K562 (cell line): ENCODE results near the gene ARFRP1. TPM values are rescaled to one million over a fixed set of nuclear protein-coding genes. Genes with fewer than 3 reads are reported as not detected.

Source experiments
- ATAC-seq: fragments of 200-7000 bp; cut with Tn5 transposase; 3 replicates; pipeline ENCODE4 v1.9.1; 2020; ENCODE audit warnings: moderate library complexity
- BruUV-seq: library from RNA; stranded (reverse); fragments of 400-500 nt; replicated peaks from 2 replicates; lab custom pipeline; 2021; lab: Mats Ljungman, UMichigan
- CTCF ChIA-PET: fragments of 300-600 bp; formaldehyde crosslinking; extraction: SDS; loops from one replicate; lab custom pipeline; 2021; ENCODE audit warnings: low intra/inter-chr PET ratio; lab: Yijun Ruan, JAX
- POLR2A ChIA-PET: fragments of 300-600, 350-650 bp; sonication (Branson Sonifier 250); formaldehyde crosslinking; extraction: SDS; loops from one replicate; lab custom pipeline; 2021; ENCODE audit warnings: antibody characterized with exemption, inconsistent platforms; lab: Yijun Ruan, JAX
- DNase-seq, 4 experiments: peaks; one replicate each; pipeline versions ENCODE4 v3.0.0 to v3.0.0-alpha.2; 2011 to 2018; ENCODE audit warnings: low spot score in 3 of 4, mixed read lengths in 3 of 4; ENCODE audit errors: extremely low read depth in 1 of 4
- FAIRE-seq: peaks from 2 replicates; lab custom pipeline; 2011; peaks lifted over from hg19 to GRCh38; lab: Jason Lieb, UNC
- H2AFZ ChIP-seq: 2 replicates; pipeline ENCODE4 v1.6.0; 2011; ENCODE audit warnings: low read depth, low read length, control low read depth, inconsistent platforms
- H3K27ac ChIP-seq: fragments of 200-600 bp; 3 replicates; pipeline ENCODE4 v1.8.0; 2011; ENCODE audit warnings: low read depth, mild to moderate bottlenecking, control low read depth, inconsistent platforms, low read length, moderate library complexity, mixed read lengths; ENCODE audit errors: extremely low read depth
- H3K27me3 ChIP-seq, 2 experiments: fragments of 300-600 bp in 1 of 2; 2 replicates in 1 of 2; 3 replicates in 1 of 2; pipeline versions ENCODE4 v1.6.0 to v1.8.0; 2011; ENCODE audit warnings: inconsistent platforms in 2 of 2, low read length in 2 of 2, mild to moderate bottlenecking in 1 of 2, mixed read lengths in 1 of 2, moderate library complexity in 1 of 2; ENCODE audit not compliant: control insufficient read depth in 2 of 2, insufficient read depth in 2 of 2
- H3K36me3 ChIP-seq: fragments of 300-600 bp; 3 replicates; pipeline ENCODE4 v1.8.0; 2011; ENCODE audit warnings: mild to moderate bottlenecking, low read length, inconsistent platforms; ENCODE audit not compliant: control insufficient read depth, insufficient read depth
- H3K4me1 ChIP-seq, 2 experiments: fragments of 200-600 bp in 1 of 2; replicated peaks in 1 of 2; 2 replicates in 1 of 2; 3 replicates in 1 of 2; pipeline versions ENCODE4 v1.5.1 to v1.8.0; 2011; ENCODE audit warnings: inconsistent platforms in 2 of 2, low read length in 2 of 2, mild to moderate bottlenecking in 1 of 2, mixed read lengths in 1 of 2, moderate library complexity in 1 of 2; ENCODE audit not compliant: control insufficient read depth in 2 of 2, insufficient read depth in 2 of 2
- H3K4me2 ChIP-seq: 2 replicates; pipeline ENCODE4 v1.6.1; 2011; ENCODE audit warnings: low read length, control low read depth, inconsistent platforms, mixed read lengths; ENCODE audit not compliant: insufficient read depth
- H3K4me3 ChIP-seq: fragments of 200-600 bp; sonication (generic), shearing (Covaris generic); 2 replicates; pipeline ENCODE4 v1.5.1; 2016; ENCODE audit warnings: control low read depth, inconsistent platforms
- H3K79me2 ChIP-seq: fragments of 200-600 bp; 3 replicates; pipeline ENCODE4 v1.8.0; 2011; ENCODE audit warnings: low read length, inconsistent platforms; ENCODE audit not compliant: control insufficient read depth, insufficient read depth
- H3K9ac ChIP-seq, 2 experiments: 2 replicates each; pipeline versions ENCODE4 v1.6.0 to v1.6.1; 2011; ENCODE audit warnings: low read depth in 2 of 2, low read length in 2 of 2, control low read depth in 1 of 2, inconsistent platforms in 1 of 2, mild to moderate bottlenecking in 1 of 2, mixed read lengths in 1 of 2; ENCODE audit not compliant: insufficient read depth in 1 of 2
- H3K9me1 ChIP-seq: one replicate; pipeline ENCODE4 v1.6.0; 2011; ENCODE audit warnings: inconsistent platforms, mild to moderate bottlenecking, low read length, moderate library complexity; ENCODE audit not compliant: control insufficient read depth, insufficient read depth
- H3K9me3 ChIP-seq: replicated peaks from 2 replicates; pipeline ENCODE4 v1.5.1; 2011; ENCODE audit warnings: low read depth, low read length, inconsistent platforms; ENCODE audit not compliant: control insufficient read depth, insufficient read depth
- H4K20me1 ChIP-seq: replicated peaks from 2 replicates; pipeline ENCODE4 v1.6.1; 2011; ENCODE audit warnings: low read length, inconsistent platforms, mixed read lengths; ENCODE audit not compliant: control insufficient read depth, insufficient read depth
- HNRNPLL ChIP-seq: fragments of 200-400 bp; formaldehyde crosslinking; IDR thresholded peaks from 2 replicates; pipeline ENCODE4 v1.6.1; 2017; ENCODE audit warnings: low read length, low read depth, mild to moderate bottlenecking; ENCODE audit not compliant: poor library complexity, severe bottlenecking
- KAT7 ChIP-seq: sonication (generic); formaldehyde crosslinking; IDR thresholded peaks from 2 replicates; pipeline ENCODE4 v1.8.0; 2022; ENCODE audit warnings: missing genetic modification reagents, mild to moderate bottlenecking, borderline replicate concordance
- NFIC ChIP-seq: fragments of 450-650 bp; IDR thresholded peaks from 2 replicates; pipeline ENCODE4 v1.6.1; 2017; ENCODE audit warnings: mild to moderate bottlenecking, inconsistent platforms
- SMAD4 ChIP-seq: fragments of 250-450 bp; sonication (Bioruptor Pico); conservative IDR thresholded peaks from 2 replicates; pipeline ENCODE4 v1.8.0; 2021; ENCODE audit warnings: inconsistent platforms, mild to moderate bottlenecking, moderate library complexity
- SNIP1 ChIP-seq: fragments of 450-650 bp; IDR thresholded peaks from 2 replicates; pipeline ENCODE4 v1.7.1; 2017; ENCODE audit warnings: low read depth, mild to moderate bottlenecking
- TEAD1 ChIP-seq, 2 experiments: fragments of 450-650 bp in 1 of 2; sonication (generic) in 1 of 2; formaldehyde crosslinking; IDR thresholded peaks; 2 replicates each; pipeline versions ENCODE4 v1.4.0 to v1.8.0; 2020 to 2022; ENCODE audit warnings: mild to moderate bottlenecking in 2 of 2, missing genetic modification reagents in 1 of 2
- ZNF511 ChIP-seq: sonication (generic); formaldehyde crosslinking; IDR thresholded peaks from 2 replicates; pipeline ENCODE4 v1.8.0; 2022; ENCODE audit warnings: mild to moderate bottlenecking, missing genetic modification reagents
- WGBS: fragments of 100-300 bp; shearing (Covaris generic); methylation state at CpG from one replicate; pipeline ENCODE4 v1.1.6; 2016; ENCODE audit warnings: low coverage, mixed read lengths; ENCODE audit not compliant: insufficient coverage; ENCODE audit errors: missing lambda C conversion rate; 5-methylcytosine and 5-hydroxymethylcytosine counted together
- in situ Hi-C: fragments of 300-500 bp; cut with MboI; formaldehyde crosslinking; loops from 4 replicates; pipeline ENCODE4 v1.15.0; 2018; ENCODE audit warnings: inconsistent platforms, mixed read lengths
- intact Hi-C: fragments of 100-400 bp; cut with micrococcal nuclease; formaldehyde crosslinking; loops from 2 replicates; pipeline ENCODE4 v1.14.2; 2022
- polyA plus RNA-seq, 8 experiments: library from polyadenylated mRNA; depleted of rRNA in 4 of 8; stranded (reverse) in 5 of 8; unstranded in 3 of 8; fragments of >200 nt; fragmentation: Nextera tagmentation in 2 of 8; fragmentation: Illumina TruSeq in 1 of 8; extraction: Ambion mirVana in 2 of 8; extraction: Trizol in 1 of 8; gene quantifications; 2 replicates each; pipeline versions ENCODE4 v1.2.1 to v1.2.3, GENCODE V29; 2011 to 2014; ENCODE audit warnings: inconsistent platforms in 1 of 8, missing spikeins in 1 of 8
- total RNA-seq, 7 experiments: library from RNA; depleted of rRNA in 6 of 7; stranded (reverse); fragments of >200 nt in 6 of 7; fragmentation: Illumina TruSeq in 2 of 7; extraction: Trizol in 2 of 7; gene quantifications; 2 replicates each; pipeline versions ENCODE4 v1.2.1 to v1.2.3, GENCODE V29; 2011 to 2021; ENCODE audit warnings: low replicate concordance in 1 of 7
- TF ChIP-seq, protein P1 (sequence below): fragments of 200-800 bp; sonication (Bioruptor generic); IDR thresholded peaks from 2 replicates; pipeline ENCODE4 v1.6.1; 2017; ENCODE audit warnings: missing genetic modification characterization, missing compliant biosample characterization

Gene ARFRP1
- total and polyA plus RNA-seq, 9 of the 15 experiments (the other 6 are each of a cell fraction or from before 2014, with no cell fraction given) = 2.2 to 78.9 (median 37.3) TPM

DNA sequence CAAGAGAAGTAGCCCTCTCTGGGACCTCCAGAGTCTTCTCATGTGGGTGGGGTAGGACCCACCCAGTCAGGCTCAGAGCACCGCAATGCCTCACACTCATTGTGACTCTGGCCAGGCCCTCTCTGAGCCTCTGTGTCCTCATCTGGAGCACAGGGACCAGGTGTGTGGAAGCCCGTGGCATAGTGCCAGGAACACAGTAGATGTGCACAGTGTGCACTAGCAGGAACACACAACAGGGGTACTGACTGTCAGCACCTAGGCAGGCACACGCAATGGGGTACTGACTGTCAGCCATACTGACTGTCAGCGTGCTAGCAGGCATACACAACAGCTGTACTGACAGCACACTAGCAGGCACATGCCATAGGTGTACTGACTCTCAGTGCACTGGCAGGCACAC, 52.5 kb downstream of the ARFRP1 start:
- Histone ChIP-seq H3K27me3 (no peaks in the 10 kb centered on the region), H3K36me3 (peaks cover 9% of the 10 kb centered on the region; the same call in 1 of the 3 replicates), H3K4me1 (peaks cover 28 to 73% of the 10 kb centered on the region in 2 experiments), H3K9me3 (no peaks in the 10 kb centered on the region), H3K9me1 (no peaks in the 10 kb centered on the region), H3K4me2 (no peak overlapping the region), H3K9ac (peak overlapping the region in 1 of 2 experiments; percentile 84; a peak in 2 of 4 replicates), H3K27ac (no peak overlapping the region), H3K79me2 (peaks cover 46% of the 10 kb centered on the region), H4K20me1 (no peaks in the 10 kb centered on the region; the same call in 1 of the 2 replicates), H2AFZ (no peak overlapping the region), H3K4me3 (no peak overlapping the region)
- FAIRE-seq (no peak), ATAC-seq (no peak), DNase-seq (no peak)
- intact Hi-C loops = loop anchor here (10.0 kb wide), 1 partner anchor 120 kb away; the partner anchor contains the start of gene PTK6
- ChIA-PET POLR2A (interaction anchor here (0.6 to 0.7 kb wide), 2 partner anchors 13 to 226 kb away, joined by 3 read pairs; no protein-coding TSS in a partner anchor), CTCF (no interaction called here)
- in situ Hi-C loops = no loop called here
- TF ChIP-seq NFIC (peak; percentile 77), HNRNPLL (peak; percentile 12), TEAD1 (CRISPR knock-in tag; IDR thresholded peaks at IDR 0.05) (no peak)
- no TSS peak for BruUV-seq
- 65% methylated on average over 4 of the region's 4 CpGs for WGBS

- DNase-seq = no peak
- Histone ChIP-seq H4K20me1 (no peaks in the 10 kb centered on the region; the same call in 1 of the 2 replicates), H3K4me1 (peaks cover 25 to 76% of the 10 kb centered on the region in 2 experiments), H3K79me2 (peaks cover 41% of the 10 kb centered on the region), H2AFZ (peak overlapping the region; percentile 97), H3K27me3 (no peaks in the 10 kb centered on the region), H3K4me2 (peak overlapping the region; percentile 79), H3K4me3 (peak overlapping the region; percentile 68), H3K9me3 (no peaks in the 10 kb centered on the region), H3K36me3 (0 out of 3 replicates have a peak, but pooled peaks cover under 1% of the 10 kb centered on the region), H3K27ac (peak overlapping the region; percentile 75), H3K9ac (peak overlapping the region; percentile 57 to 92), H3K9me1 (no peaks in the 10 kb centered on the region)
- no peak for FAIRE-seq
- POLR2A ChIA-PET = interaction anchor here (0.6 to 0.7 kb wide), 2 partner anchors 15 to 225 kb away, joined by 3 read pairs; no protein-coding TSS in a partner anchor
- WGBS = 43% methylated on average over 13 of the region's 15 CpGs
- BruUV-seq = no TSS peak
- CTCF ChIA-PET = no interaction called here
- intact Hi-C loops = loop anchor here (10.0 kb wide), 1 partner anchor 119 kb away; the partner anchor contains the start of gene PTK6
- no peak for ATAC-seq
- in situ Hi-C loops = no loop called here
- TF ChIP-seq KAT7 (0 out of 2 replicates have a peak, but pooled peaks have one; percentile 13), TEAD1 (CRISPR knock-in tag; IDR thresholded peaks at IDR 0.05) (0 out of 4 replicates have a peak, but pooled peaks of 1 of the 2 experiments have one; percentile 37), SMAD4 (CRISPR knock-in tag) (0 out of 2 replicates have a peak, but pooled peaks have one; percentile 22), SNIP1 (no peak), ZNF511 (CRISPR knock-in tag) (0 out of 2 replicates have a peak, but pooled peaks have one; percentile 58)
- TF ChIP-seq, protein P1, sequence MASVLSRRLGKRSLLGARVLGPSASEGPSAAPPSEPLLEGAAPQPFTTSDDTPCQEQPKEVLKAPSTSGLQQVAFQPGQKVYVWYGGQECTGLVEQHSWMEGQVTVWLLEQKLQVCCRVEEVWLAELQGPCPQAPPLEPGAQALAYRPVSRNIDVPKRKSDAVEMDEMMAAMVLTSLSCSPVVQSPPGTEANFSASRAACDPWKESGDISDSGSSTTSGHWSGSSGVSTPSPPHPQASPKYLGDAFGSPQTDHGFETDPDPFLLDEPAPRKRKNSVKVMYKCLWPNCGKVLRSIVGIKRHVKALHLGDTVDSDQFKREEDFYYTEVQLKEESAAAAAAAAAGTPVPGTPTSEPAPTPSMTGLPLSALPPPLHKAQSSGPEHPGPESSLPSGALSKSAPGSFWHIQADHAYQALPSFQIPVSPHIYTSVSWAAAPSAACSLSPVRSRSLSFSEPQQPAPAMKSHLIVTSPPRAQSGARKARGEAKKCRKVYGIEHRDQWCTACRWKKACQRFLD (CRISPR knock-in tag) = 0 out of 2 replicates have a peak, but pooled peaks have one; percentile 43
These were observed 53.7 kb downstream of the ARFRP1 start for GRCh38 chr20:63653974-63654668.
